ENCODE data around the gene QPCTL. TPM values are rescaled to one million over a fixed set of nuclear protein-coding genes. Genes with fewer than 3 reads are reported as not detected.

QPCTL gene
- polyA plus RNA-seq, 1 of the 3 experiments (the other 2 are of a cell fraction), result 17.6 TPM

DNA sequence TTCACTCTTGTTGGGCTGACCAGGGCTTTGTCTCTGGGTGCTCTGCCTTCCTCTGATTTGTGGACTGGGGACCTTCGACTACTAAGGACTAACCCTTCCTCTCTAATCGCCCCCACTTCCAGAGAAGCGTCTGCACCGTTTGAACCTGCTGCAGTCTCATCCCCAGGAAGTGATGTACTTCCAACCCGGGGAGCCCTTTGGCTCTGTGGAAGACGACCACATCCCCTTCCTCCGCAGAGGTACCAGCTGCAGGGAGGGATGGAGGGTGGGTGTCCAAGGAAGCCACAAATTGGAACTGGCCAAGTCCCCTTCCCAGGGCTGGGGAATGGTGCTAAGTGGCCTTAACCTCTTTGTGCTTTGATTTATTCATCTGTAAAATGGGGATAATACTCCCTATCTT lies 9.2 kb downstream of the QPCTL start:
- peaks cover 4 to 5% of the 10 kb centered on the region in 2 experiments for H3K36me3 ChIP-seq (replicated peaks in 1 of 2; ENCODE audit: control insufficient read depth in 1 of 2, insufficient read depth in 2 of 2, low read length in 1 of 2)
- no peaks in the 10 kb centered on the region for H3K27me3 ChIP-seq (ENCODE audit: insufficient read depth)
- no peaks in the 10 kb centered on the region for H3K9me3 ChIP-seq
- ChIA-PET POLR2A (no interaction called here), CTCF (interaction anchor here (1.5 to 1.7 kb wide), 2 partner anchors 8 to 9 kb away, joined by 6 read pairs; partner anchors contain the start of genes QPCTL and SNRPD2)
- no peak overlapping the region for H3K4me3 ChIP-seq (ENCODE audit: low read depth in 2 of 2, low read length in 1 of 2)
- H4K20me1 ChIP-seq (ENCODE audit: insufficient read depth), result no peaks in the 10 kb centered on the region
- H3K9me2 ChIP-seq, result no peaks in the 10 kb centered on the region
- no peak overlapping the region for H2AFZ ChIP-seq (ENCODE audit: low read depth)
- WGBS (ENCODE audit: low lambda C conversion rate), result 86% methylated on average over 7 of the region's 7 CpGs
- no peaks in the 10 kb centered on the region for H3F3A ChIP-seq (replicated peaks; ENCODE audit: insufficient read depth)
- H3K4me2 ChIP-seq, result no peak overlapping the region
- H3K4me1 ChIP-seq (ENCODE audit: control insufficient read depth in 1 of 2, insufficient read depth in 2 of 2, low read depth in 1 of 2, low read length in 1 of 2), result no peaks in the 10 kb centered on the region
- no peak overlapping the region for H3K27ac ChIP-seq (ENCODE audit: low read depth in 2 of 2, low read length in 1 of 2)
- no peak for DNase-seq
- H3K79me2 ChIP-seq (ENCODE audit: insufficient read depth), result no peaks in the 10 kb centered on the region
- no peak overlapping the region for H3K9ac ChIP-seq
- no peak for TF ChIP-seq JUND (IDR thresholded peaks at IDR 0.05)

DNA sequence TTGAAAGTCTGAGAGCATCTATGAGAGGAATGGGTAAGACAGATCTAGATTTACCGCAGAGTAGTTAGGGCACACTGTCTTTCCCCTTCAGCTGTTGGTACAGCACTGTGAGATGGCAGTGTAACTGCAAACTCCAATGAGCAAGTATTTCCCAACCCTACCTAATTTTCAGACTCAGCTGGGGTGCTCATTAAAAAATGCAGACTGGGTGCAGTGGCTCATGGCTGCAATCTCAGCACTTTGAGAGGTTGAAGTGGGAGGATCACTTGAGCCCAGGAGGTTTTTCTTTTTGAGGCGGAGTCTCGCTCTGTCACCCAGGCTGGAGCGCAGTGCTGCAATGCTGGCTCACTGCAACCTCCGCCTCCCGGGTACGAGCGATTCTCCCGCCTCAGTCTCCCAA lies 12.6 kb downstream of the QPCTL start:
- H3K4me2 ChIP-seq, result no peak overlapping the region
- H3K4me3 ChIP-seq (ENCODE audit: low read depth in 2 of 2, low read length in 1 of 2), result no peak overlapping the region
- no peaks in the 10 kb centered on the region for H3K27me3 ChIP-seq (ENCODE audit: insufficient read depth)
- no peak for DNase-seq
- WGBS (ENCODE audit: low lambda C conversion rate), result 93% methylated on average over 9 of the region's 9 CpGs
- H2AFZ ChIP-seq (ENCODE audit: low read depth), result no peak overlapping the region
- no peak overlapping the region for H3K9ac ChIP-seq
- H3K27ac ChIP-seq (ENCODE audit: low read depth in 2 of 2, low read length in 1 of 2), result no peak overlapping the region
- TF ChIP-seq POLR2AphosphoS5 (IDR thresholded peaks at IDR 0.05; ENCODE audit: low read depth, low read length), result no peak
- no peak for TF ChIP-seq ELF1 (IDR thresholded peaks at IDR 0.05)
- TF ChIP-seq, protein P1, sequence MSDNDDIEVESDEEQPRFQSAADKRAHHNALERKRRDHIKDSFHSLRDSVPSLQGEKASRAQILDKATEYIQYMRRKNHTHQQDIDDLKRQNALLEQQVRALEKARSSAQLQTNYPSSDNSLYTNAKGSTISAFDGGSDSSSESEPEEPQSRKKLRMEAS (IDR thresholded peaks at IDR 0.05; ENCODE audit: low read depth), result no peak
- TF ChIP-seq MEF2A (IDR thresholded peaks at IDR 0.05; ENCODE audit: borderline replicate concordance, low read depth), result no peak
- no peak for TF ChIP-seq EP300 (IDR thresholded peaks at IDR 0.05; ENCODE audit: borderline replicate concordance in 1 of 2, low read depth in 1 of 2, low read length in 1 of 2)
- no peak for TF ChIP-seq CHD2 (IDR thresholded peaks at IDR 0.05; ENCODE audit: low read length, partially characterized antibody)
- TF ChIP-seq, protein P2, sequence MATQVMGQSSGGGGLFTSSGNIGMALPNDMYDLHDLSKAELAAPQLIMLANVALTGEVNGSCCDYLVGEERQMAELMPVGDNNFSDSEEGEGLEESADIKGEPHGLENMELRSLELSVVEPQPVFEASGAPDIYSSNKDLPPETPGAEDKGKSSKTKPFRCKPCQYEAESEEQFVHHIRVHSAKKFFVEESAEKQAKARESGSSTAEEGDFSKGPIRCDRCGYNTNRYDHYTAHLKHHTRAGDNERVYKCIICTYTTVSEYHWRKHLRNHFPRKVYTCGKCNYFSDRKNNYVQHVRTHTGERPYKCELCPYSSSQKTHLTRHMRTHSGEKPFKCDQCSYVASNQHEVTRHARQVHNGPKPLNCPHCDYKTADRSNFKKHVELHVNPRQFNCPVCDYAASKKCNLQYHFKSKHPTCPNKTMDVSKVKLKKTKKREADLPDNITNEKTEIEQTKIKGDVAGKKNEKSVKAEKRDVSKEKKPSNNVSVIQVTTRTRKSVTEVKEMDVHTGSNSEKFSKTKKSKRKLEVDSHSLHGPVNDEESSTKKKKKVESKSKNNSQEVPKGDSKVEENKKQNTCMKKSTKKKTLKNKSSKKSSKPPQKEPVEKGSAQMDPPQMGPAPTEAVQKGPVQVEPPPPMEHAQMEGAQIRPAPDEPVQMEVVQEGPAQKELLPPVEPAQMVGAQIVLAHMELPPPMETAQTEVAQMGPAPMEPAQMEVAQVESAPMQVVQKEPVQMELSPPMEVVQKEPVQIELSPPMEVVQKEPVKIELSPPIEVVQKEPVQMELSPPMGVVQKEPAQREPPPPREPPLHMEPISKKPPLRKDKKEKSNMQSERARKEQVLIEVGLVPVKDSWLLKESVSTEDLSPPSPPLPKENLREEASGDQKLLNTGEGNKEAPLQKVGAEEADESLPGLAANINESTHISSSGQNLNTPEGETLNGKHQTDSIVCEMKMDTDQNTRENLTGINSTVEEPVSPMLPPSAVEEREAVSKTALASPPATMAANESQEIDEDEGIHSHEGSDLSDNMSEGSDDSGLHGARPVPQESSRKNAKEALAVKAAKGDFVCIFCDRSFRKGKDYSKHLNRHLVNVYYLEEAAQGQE (IDR thresholded peaks at IDR 0.05; ENCODE audit: low read depth, low read length), result no peak
- TF ChIP-seq, protein P3, sequence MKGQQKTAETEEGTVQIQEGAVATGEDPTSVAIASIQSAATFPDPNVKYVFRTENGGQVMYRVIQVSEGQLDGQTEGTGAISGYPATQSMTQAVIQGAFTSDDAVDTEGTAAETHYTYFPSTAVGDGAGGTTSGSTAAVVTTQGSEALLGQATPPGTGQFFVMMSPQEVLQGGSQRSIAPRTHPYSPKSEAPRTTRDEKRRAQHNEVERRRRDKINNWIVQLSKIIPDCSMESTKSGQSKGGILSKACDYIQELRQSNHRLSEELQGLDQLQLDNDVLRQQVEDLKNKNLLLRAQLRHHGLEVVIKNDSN (IDR thresholded peaks at IDR 0.05; ENCODE audit: borderline replicate concordance, low read depth), result no peak
- TF ChIP-seq MXI1 (IDR thresholded peaks at IDR 0.05; ENCODE audit: low read depth, low read length), result no peak
- no peaks in the 10 kb centered on the region for H3K4me1 ChIP-seq (ENCODE audit: control insufficient read depth in 1 of 2, insufficient read depth in 2 of 2, low read depth in 1 of 2, low read length in 1 of 2)
- CTCF ChIA-PET, result interaction anchor here (1.0 to 8.0 kb wide), 2 partner anchors 10 to 11 kb away, joined by 3 to 70 read pairs; partner anchors contain the start of genes QPCTL and SNRPD2
- no peaks in the 10 kb centered on the region for H3K9me2 ChIP-seq
- H3F3A ChIP-seq (replicated peaks; ENCODE audit: insufficient read depth), result no peaks in the 10 kb centered on the region
- H3K36me3 ChIP-seq (replicated peaks in 1 of 2; ENCODE audit: control insufficient read depth in 1 of 2, insufficient read depth in 2 of 2, low read length in 1 of 2), result peaks cover 3 to 4% of the 10 kb centered on the region in 2 experiments
- POLR2A ChIA-PET, result interaction anchor here (1.4 kb wide), 1 partner anchor 12 kb away, joined by 4 read pairs; no protein-coding TSS in a partner anchor
- H3K79me2 ChIP-seq (ENCODE audit: insufficient read depth), result no peaks in the 10 kb centered on the region
- H4K20me1 ChIP-seq (ENCODE audit: insufficient read depth), result no peaks in the 10 kb centered on the region
- H3K9me3 ChIP-seq, result no peaks in the 10 kb centered on the region

Data from SK-N-SH (cell line).